Stimulated activated CD8-positive, alpha-beta memory T cell treated with anti-CD3 and anti-CD28 coated beads, Interleukin-12 subunit alpha, Interleukin-12 subunit beta, amount 100 ng/mL, for 1 hour (primary cell): ENCODE data around the gene MRPL20.

Experiments used
- DNase-seq: peaks from one replicate; pipeline ENCODE4 v3.0.0-alpha.2; 2020; ENCODE audit warnings: low read depth

Gene MRPL20

GRCh38 chr1:1360506-1361169 is 46.5 kb downstream of the MRPL20 start:
- no peak for DNase-seq

GRCh38 chr1:1359664-1360468 is 47.2 kb downstream of the MRPL20 start:
- DNase-seq: no peak

GRCh38 chr1:1359308-1359663 is 47.8 kb downstream of the MRPL20 start:
- DNase-seq: no peak

GRCh38 chr1:1358433-1359271 is 48.4 kb downstream of the MRPL20 start, which contains the start of gene MXRA8:
MXRA8 (minus strand) TSS chr1:1358555; CDS start chr1:1358504, 51 bp downstream.
- DNase-seq: no peak

- DNase-seq: no peak
These were observed 49.1 kb downstream of the MRPL20 start for GRCh38 chr1:1357871-1358432.

GRCh38 chr1:1356796-1357401 is 50.2 kb downstream of the MRPL20 start:
- no peak for DNase-seq

- no peak for DNase-seq
These were observed 50.8 kb downstream of the MRPL20 start for GRCh38 chr1:1356166-1356795.

GRCh38 chr1:1355416-1355815 is 51.7 kb downstream of the MRPL20 start:
- no peak for DNase-seq

GRCh38 chr1:1354271-1355247 is 52.5 kb downstream of the MRPL20 start:
- DNase-seq: no peak

- no peak for DNase-seq
These were observed 53.5 kb downstream of the MRPL20 start for GRCh38 chr1:1353389-1354151.

GRCh38 chr1:1352786-1353388 is 54.2 kb downstream of the MRPL20 start:
- DNase-seq: no peak
